CD4-positive, CD25-positive, alpha-beta regulatory T cell (primary cell): ENCODE results near the gene SRF. TPM values are rescaled to one million over a fixed set of nuclear protein-coding genes. Genes with fewer than 3 reads are reported as not detected.

Experiments used
- ATAC-seq, 2 donors: fragments of 150-1000 bp; cut with Tn5 transposase; one replicate each; pipeline ENCODE4 v1.10.0; 2021; ENCODE audit warnings: low read depth in 2 of 2, moderate number of reproducible peaks in 2 of 2, moderate library complexity in 1 of 2
- DNase-seq, 3 donors: peaks; one replicate each; pipeline versions ENCODE4 v3.0.0 to v3.0.0-alpha.2; 2012 to 2022; ENCODE audit warnings: mixed read lengths in 1 of 3
- H3K27ac ChIP-seq: one replicate; pipeline ENCODE4 v1.7.0; 2013; ENCODE audit warnings: mild to moderate bottlenecking, low read length; ENCODE audit not compliant: insufficient read depth, poor library complexity, severe bottlenecking
- H3K27me3 ChIP-seq: one replicate; pipeline ENCODE4 v1.7.0; 2013; ENCODE audit warnings: low read length; ENCODE audit not compliant: control insufficient read depth, insufficient read depth
- H3K36me3 ChIP-seq: one replicate; pipeline ENCODE4 v1.7.0; 2013; ENCODE audit warnings: mild to moderate bottlenecking, low read length, moderate library complexity; ENCODE audit not compliant: control insufficient read depth, insufficient read depth
- H3K4me1 ChIP-seq: 2 replicates; pipeline ENCODE4 v1.7.0; 2013; ENCODE audit warnings: mild to moderate bottlenecking, low read length; ENCODE audit not compliant: insufficient read depth, control insufficient read depth, poor library complexity, severe bottlenecking
- H3K4me3 ChIP-seq: one replicate; pipeline ENCODE4 v1.7.0; 2013; ENCODE audit warnings: low read depth, mild to moderate bottlenecking, low read length, moderate library complexity
- H3K9me3 ChIP-seq, 2 experiments: 1 replicate in 1 of 2; 2 replicates in 1 of 2; pipeline ENCODE4 v1.7.0; 2013; ENCODE audit warnings: low read length in 2 of 2, mild to moderate bottlenecking in 1 of 2, moderate library complexity in 1 of 2; ENCODE audit not compliant: control insufficient read depth in 2 of 2
- H3K27ac Mint-ChIP-seq, 3 donors: one replicate each; pipeline ENCODE4 v1.8.0; 2020 to 2022; ENCODE audit warnings: mild to moderate bottlenecking in 3 of 3, mixed read lengths in 3 of 3, moderate library complexity in 2 of 3
- H3K27me3 Mint-ChIP-seq: one replicate; pipeline ENCODE4 v1.8.0; 2022; ENCODE audit warnings: mild to moderate bottlenecking, mixed read lengths
- H3K36me3 Mint-ChIP-seq: one replicate; pipeline ENCODE4 v1.8.0; 2020; ENCODE audit warnings: mixed read lengths
- H3K4me1 Mint-ChIP-seq, 4 donors: one replicate each; pipeline ENCODE4 v1.8.0; 2020 to 2022; ENCODE audit warnings: mixed read lengths in 4 of 4, mild to moderate bottlenecking in 1 of 4
- H3K4me3 Mint-ChIP-seq, 4 donors: one replicate each; pipeline ENCODE4 v1.8.0; 2020 to 2022; ENCODE audit warnings: mild to moderate bottlenecking in 4 of 4, mixed read lengths in 4 of 4, moderate library complexity in 3 of 4
- H3K9me3 Mint-ChIP-seq, 7 donors: one replicate each; pipeline ENCODE4 v1.8.0; 2020 to 2022; ENCODE audit warnings: mixed read lengths in 7 of 7, mild to moderate bottlenecking in 3 of 7, moderate library complexity in 2 of 7
- polyA plus RNA-seq, 4 donors: library from polyadenylated mRNA; unstranded; fragments of 300-500 nt; fragmentation: Illumina TruSeq; gene quantifications; one replicate each; pipeline ENCODE4 v1.2.3, GENCODE V29; 2021
- total RNA-seq: library from RNA; stranded (reverse); gene quantifications from one replicate; pipeline ENCODE4 v1.2.3, GENCODE V29; 2022

Gene SRF
- total and polyA plus RNA-seq, 5 donors from 2014 or later, result 3.3 to 24.0 (median 5.0) TPM

DNA sequence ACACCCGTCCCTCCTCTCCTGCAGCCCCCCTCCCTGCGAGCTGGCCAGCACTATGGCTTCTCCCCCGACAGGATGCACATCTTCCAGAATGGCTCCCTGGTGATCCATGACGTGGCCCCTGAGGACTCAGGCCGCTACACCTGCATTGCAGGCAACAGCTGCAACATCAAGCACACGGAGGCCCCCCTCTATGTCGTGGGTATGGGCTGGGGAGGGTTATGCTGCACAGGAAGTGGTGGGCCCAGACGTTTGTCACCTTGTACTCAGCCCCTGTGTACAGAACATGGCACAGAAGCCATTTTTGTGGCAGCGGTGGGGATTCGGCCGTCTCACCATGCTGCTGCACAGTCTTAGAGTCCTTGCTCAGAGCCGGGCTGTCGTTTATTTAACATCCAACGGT, 29.0 kb upstream of the SRF start:
- H3K9me3 Mint-ChIP-seq, result no peaks in the 10 kb centered on the region
- H3K4me1 Mint-ChIP-seq, result peaks cover 0 to 16% (median 2%) of the 10 kb centered on the region in 4 donors
- no peak overlapping the region for H3K4me3 Mint-ChIP-seq
- H3K36me3 Mint-ChIP-seq, result no peaks in the 10 kb centered on the region
- ATAC-seq, result peak; percentile 38 to 45
- H3K27ac ChIP-seq, result no peak overlapping the region
- no peaks in the 10 kb centered on the region for H3K27me3 Mint-ChIP-seq
- no peaks in the 10 kb centered on the region for H3K36me3 ChIP-seq
- H3K27ac Mint-ChIP-seq, result peak overlapping the region in 2 of 3 donors; percentile 89 to 90
- H3K4me1 ChIP-seq, result peaks cover 9% of the 10 kb centered on the region
- H3K27me3 ChIP-seq, result no peaks in the 10 kb centered on the region
- peak in 1 of 3 donors; percentile 17 for DNase-seq
- H3K4me3 ChIP-seq, result no peak overlapping the region
- no peaks in the 10 kb centered on the region for H3K9me3 ChIP-seq

DNA sequence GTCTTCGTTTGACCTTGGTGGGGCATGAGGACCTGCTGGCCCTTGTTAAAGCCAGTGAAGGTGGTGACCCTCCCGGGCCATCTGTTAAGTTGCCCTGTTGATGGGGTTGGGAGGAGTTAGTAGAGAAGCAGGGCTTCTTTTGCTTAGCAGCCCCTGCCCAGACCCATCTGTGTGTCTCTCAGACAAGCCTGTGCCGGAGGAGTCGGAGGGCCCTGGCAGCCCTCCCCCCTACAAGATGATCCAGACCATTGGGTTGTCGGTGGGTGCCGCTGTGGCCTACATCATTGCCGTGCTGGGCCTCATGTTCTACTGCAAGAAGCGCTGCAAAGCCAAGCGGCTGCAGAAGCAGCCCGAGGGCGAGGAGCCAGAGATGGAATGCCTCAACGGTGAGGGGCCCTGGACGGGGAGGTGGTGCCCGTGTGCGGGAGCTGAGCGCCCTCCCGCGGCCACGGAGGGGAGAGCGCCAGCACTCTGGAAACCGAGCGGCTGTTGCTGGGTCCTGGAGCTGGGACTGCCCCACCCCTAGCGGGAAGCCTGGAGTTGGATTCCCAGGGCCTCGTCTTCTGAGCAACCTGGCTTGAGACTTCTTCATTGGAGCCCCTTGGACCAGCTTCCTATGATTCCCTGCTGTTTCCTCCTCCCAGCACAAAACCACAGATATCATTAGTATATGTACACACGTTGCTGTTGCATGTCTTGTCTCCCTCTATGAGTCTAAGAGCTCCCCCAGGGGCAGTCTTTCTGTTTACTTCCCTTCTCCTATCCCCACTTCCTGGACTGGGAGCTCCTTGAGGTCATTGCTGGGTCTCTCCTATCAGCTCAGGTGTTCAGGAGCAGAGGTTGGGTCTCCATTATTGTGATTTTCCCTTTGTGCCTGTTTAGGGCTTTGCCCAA, 27.6 kb upstream of the SRF start:
- no peak overlapping the region for H3K27ac ChIP-seq
- H3K27me3 ChIP-seq, result no peaks in the 10 kb centered on the region
- peaks cover 0 to 16% (median 2%) of the 10 kb centered on the region in 4 donors for H3K4me1 Mint-ChIP-seq
- peak; percentile 75 to 87 for ATAC-seq
- H3K36me3 ChIP-seq, result no peaks in the 10 kb centered on the region
- peak; percentile 54 to 73 (median 70) for DNase-seq
- peak overlapping the region in 2 of 3 donors; percentile 42 to 47 for H3K27ac Mint-ChIP-seq
- H3K27me3 Mint-ChIP-seq, result no peaks in the 10 kb centered on the region
- H3K4me3 ChIP-seq, result no peak overlapping the region
- no peaks in the 10 kb centered on the region for H3K36me3 Mint-ChIP-seq
- H3K4me1 ChIP-seq, result peaks cover 9% of the 10 kb centered on the region
- no peaks in the 10 kb centered on the region for H3K9me3 ChIP-seq
- peak overlapping the region in 1 of 4 donors; percentile 22 for H3K4me3 Mint-ChIP-seq
- no peaks in the 10 kb centered on the region for H3K9me3 Mint-ChIP-seq

DNA sequence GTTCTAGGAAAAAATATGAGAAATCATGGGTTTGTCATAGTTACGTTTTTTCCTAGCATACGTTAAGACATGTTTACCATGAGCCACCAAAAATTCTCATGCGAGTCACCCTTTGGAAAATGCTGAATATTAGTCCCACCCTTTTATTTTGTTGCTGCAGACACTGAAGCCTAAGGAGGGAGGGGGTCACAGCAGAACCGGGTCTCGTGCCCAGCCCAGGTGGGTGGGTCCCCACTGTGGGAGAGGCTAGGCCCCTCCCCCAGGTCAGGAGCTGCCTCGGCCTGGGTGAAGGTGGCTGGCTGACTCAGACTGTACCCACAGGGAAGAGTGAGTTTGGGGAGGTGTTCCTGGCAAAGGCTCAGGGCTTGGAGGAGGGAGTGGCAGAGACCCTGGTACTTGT, 26.2 kb upstream of the SRF start:
- Histone ChIP-seq H3K36me3 (no peaks in the 10 kb centered on the region), H3K27ac (no peak overlapping the region), H3K4me3 (no peak overlapping the region), H3K27me3 (no peaks in the 10 kb centered on the region), H3K9me3 (no peaks in the 10 kb centered on the region), H3K4me1 (peaks cover 9% of the 10 kb centered on the region)
- DNase-seq (no peak), ATAC-seq (no peak)
- H3K36me3 Mint-ChIP-seq, result no peaks in the 10 kb centered on the region
- H3K27me3 Mint-ChIP-seq, result no peaks in the 10 kb centered on the region
- H3K27ac Mint-ChIP-seq, result no peak overlapping the region
- peaks cover 0 to 16% (median 2%) of the 10 kb centered on the region in 4 donors for H3K4me1 Mint-ChIP-seq
- no peak overlapping the region for H3K4me3 Mint-ChIP-seq
- H3K9me3 Mint-ChIP-seq, result no peaks in the 10 kb centered on the region

DNA sequence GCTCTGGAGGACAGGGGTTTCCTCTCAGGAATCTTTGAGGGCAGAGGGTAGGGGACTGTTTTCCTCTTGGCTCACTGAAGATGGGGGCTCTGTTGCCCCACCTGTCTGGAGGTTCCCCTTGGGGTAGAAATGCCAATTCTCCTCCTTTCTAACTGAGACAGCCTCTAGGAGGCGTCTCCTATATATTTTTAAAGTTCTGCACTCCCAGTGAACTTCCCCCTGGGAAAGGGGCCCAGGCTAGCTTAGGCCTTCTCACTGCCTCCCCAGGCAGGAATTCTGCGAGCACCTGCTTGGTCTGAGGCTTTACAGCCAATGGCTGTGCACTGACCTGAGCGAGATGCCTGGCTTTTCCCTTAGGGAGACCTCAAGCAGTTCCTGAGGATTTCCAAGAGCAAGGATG, 24.8 kb upstream of the SRF start:
- Histone ChIP-seq H3K27ac (no peak overlapping the region), H3K4me3 (no peak overlapping the region), H3K4me1 (peaks cover 9% of the 10 kb centered on the region), H3K27me3 (no peaks in the 10 kb centered on the region), H3K36me3 (no peaks in the 10 kb centered on the region), H3K9me3 (no peaks in the 10 kb centered on the region)
- H3K4me3 Mint-ChIP-seq, result no peak overlapping the region
- peaks cover 0 to 13% (median 2%) of the 10 kb centered on the region in 4 donors for H3K4me1 Mint-ChIP-seq
- peak overlapping the region in 2 of 3 donors; percentile 15 to 56 for H3K27ac Mint-ChIP-seq
- ATAC-seq (no peak), DNase-seq (no peak)
- no peaks in the 10 kb centered on the region for H3K27me3 Mint-ChIP-seq
- H3K36me3 Mint-ChIP-seq, result no peaks in the 10 kb centered on the region
- no peaks in the 10 kb centered on the region for H3K9me3 Mint-ChIP-seq

DNA sequence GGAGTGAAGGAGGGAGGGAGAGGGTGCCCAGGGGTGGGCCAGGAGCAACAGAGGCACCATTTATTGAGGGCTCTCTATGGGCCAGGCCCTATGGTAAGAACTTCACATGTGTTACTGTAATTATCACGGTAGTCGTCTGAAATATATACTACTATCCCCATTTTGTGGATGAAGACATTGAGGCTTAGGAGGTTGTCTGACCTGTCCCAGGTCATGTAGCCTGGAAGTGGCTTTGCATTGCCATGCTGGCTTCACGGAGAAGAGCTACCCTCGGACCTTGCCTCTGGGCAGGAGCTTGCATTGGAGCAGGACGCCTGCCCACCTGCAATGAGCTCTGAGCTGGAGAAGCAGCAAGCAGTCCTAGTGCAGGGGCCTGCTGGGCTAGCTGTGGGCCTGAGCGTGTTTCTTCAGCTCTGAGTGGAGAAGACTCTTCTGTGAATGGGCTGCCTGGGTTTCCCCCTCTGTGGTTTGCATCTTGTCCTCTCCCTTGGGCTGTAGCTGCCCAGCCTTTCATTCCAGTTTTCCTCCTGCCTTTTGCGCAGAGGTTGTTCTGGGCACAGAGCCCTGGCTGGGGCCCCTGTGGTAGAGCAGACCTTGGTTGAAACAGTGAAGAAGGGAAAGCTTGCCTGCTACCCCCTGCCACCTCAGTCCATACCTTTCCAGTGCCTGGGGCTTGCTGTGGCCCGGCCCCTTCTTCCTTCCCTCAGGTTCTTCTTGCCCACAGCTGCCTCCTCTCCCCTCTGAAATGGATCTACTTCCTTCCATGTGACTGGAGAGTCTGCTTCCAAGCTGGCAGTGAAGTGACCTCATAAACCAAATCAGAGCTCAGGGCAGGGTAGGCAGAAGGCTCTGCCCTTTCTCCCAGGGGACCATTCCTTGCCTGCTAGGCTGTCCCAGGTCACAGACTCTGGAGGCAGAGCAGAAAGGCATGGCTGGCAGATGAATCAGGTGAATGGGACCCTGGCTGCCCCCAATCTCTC, 24.1 kb upstream of the SRF start:
- Mint-ChIP-seq H3K27ac (peak overlapping the region in 2 of 3 donors; percentile 15 to 56), H3K4me3 (no peak overlapping the region), H3K4me1 (peaks cover 0 to 11% (median 2%) of the 10 kb centered on the region in 4 donors), H3K9me3 (no peaks in the 10 kb centered on the region), H3K36me3 (no peaks in the 10 kb centered on the region), H3K27me3 (no peaks in the 10 kb centered on the region)
- no peak overlapping the region for H3K4me3 ChIP-seq
- H3K36me3 ChIP-seq, result no peaks in the 10 kb centered on the region
- DNase-seq (no peak), ATAC-seq (no peak)
- H3K9me3 ChIP-seq, result no peaks in the 10 kb centered on the region
- no peak overlapping the region for H3K27ac ChIP-seq
- no peaks in the 10 kb centered on the region for H3K27me3 ChIP-seq
- peaks cover 9% of the 10 kb centered on the region for H3K4me1 ChIP-seq

DNA sequence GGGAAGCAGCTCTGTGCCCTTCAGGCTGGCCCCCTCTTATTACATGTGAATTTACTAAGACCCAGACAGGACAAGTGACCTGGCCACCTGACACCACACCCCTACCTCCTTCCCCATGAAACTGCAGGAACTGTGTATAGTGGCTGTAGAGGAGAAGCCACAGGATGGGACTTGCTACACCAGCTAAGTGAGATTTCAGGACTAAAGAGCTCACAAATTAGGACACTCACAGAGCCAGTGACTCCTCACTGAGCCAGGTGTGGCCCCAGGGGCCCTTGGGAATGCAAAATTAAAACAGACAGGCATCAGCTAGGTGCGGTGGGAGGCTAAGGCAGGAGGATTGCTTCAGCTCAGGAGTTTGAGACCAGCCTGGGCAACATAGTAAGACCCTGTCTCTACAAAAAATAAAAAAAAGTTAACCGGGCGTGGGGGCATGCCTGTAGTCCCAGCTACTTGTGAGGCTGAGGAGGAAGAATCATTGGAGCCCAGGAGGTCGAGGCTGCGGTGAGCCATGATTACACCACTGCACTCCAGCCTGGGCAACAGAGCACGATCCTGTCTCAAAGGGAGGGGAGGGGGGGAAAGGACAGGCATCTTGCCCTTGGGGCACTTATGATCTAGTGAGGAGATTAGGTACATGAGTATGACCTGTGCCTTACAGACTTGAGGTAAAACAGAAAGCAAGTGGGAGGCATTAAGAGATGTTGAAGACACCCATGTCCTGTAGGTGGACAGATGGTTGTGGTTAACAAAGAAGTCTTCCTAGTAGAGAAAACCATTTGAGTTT, 23.2 kb upstream of the SRF start:
- no peaks in the 10 kb centered on the region for H3K36me3 Mint-ChIP-seq
- Histone ChIP-seq H3K27ac (no peak overlapping the region), H3K4me1 (peaks cover 9% of the 10 kb centered on the region), H3K4me3 (no peak overlapping the region), H3K27me3 (no peaks in the 10 kb centered on the region), H3K36me3 (no peaks in the 10 kb centered on the region), H3K9me3 (no peaks in the 10 kb centered on the region)
- H3K9me3 Mint-ChIP-seq, result no peaks in the 10 kb centered on the region
- ATAC-seq, result no peak
- H3K27me3 Mint-ChIP-seq, result no peaks in the 10 kb centered on the region
- DNase-seq, result peak in 1 of 3 donors; percentile 11
- no peak overlapping the region for H3K4me3 Mint-ChIP-seq
- H3K4me1 Mint-ChIP-seq, result peaks cover 0 to 4% (median 2%) of the 10 kb centered on the region in 4 donors
- no peak overlapping the region for H3K27ac Mint-ChIP-seq

GRCh38 chr6:43149265-43149664, 21.8 kb upstream of the SRF start:
- Histone ChIP-seq H3K4me1 (no peaks in the 10 kb centered on the region), H3K4me3 (no peak overlapping the region), H3K36me3 (no peaks in the 10 kb centered on the region), H3K9me3 (no peaks in the 10 kb centered on the region), H3K27me3 (no peaks in the 10 kb centered on the region), H3K27ac (no peak overlapping the region)
- DNase-seq, result no peak
- Mint-ChIP-seq H3K9me3 (no peaks in the 10 kb centered on the region), H3K4me1 (no peaks in the 10 kb centered on the region), H3K36me3 (no peaks in the 10 kb centered on the region), H3K27me3 (no peaks in the 10 kb centered on the region), H3K27ac (no peak overlapping the region), H3K4me3 (no peak overlapping the region)
- no peak for ATAC-seq
